Karpas-422 (cell line): ENCODE measurements around the gene SH3YL1. TPM values are rescaled to one million over a fixed set of nuclear protein-coding genes. Genes with fewer than 3 reads are reported as not detected.

ENCODE experiments used
- DNase-seq: peaks from one replicate; pipeline ENCODE4 v3.0.0-alpha.2; 2015
- H2AFZ ChIP-seq: fragments of 200-600 bp; sonication (generic); 2 replicates; pipeline ENCODE4 v1.6.1; 2014; ENCODE audit warnings: antibody characterized with exemption, low read length, mixed read lengths
- H3K27ac ChIP-seq: fragments of 200-600 bp; sonication (generic); 2 replicates; pipeline ENCODE4 v1.5.1; 2014; ENCODE audit warnings: mild to moderate bottlenecking, low read length, moderate library complexity
- H3K27me3 ChIP-seq: fragments of 200-600 bp; sonication (generic); 2 replicates; pipeline ENCODE4 v1.6.1; 2014; ENCODE audit warnings: low read length, mixed read lengths
- H3K36me3 ChIP-seq: fragments of 200-600 bp; sonication (generic); 2 replicates; pipeline ENCODE4 v1.6.1; 2014; ENCODE audit warnings: low read length, mixed read lengths; ENCODE audit not compliant: insufficient read depth
- H3K4me1 ChIP-seq: fragments of 200-600 bp; sonication (generic); 2 replicates; pipeline ENCODE4 v1.6.1; 2014; ENCODE audit warnings: mild to moderate bottlenecking, low read length, mixed read lengths
- H3K4me2 ChIP-seq: fragments of 200-600 bp; sonication (generic); 2 replicates; pipeline ENCODE4 v1.6.1; 2014; ENCODE audit warnings: low read length, low read depth, mild to moderate bottlenecking; ENCODE audit not compliant: poor library complexity, severe bottlenecking
- H3K4me3 ChIP-seq: fragments of 200-600 bp; sonication (generic); 2 replicates; pipeline ENCODE4 v1.5.1; 2014; ENCODE audit warnings: mild to moderate bottlenecking, antibody characterized with exemption, low read length, mixed read lengths
- H3K79me2 ChIP-seq: fragments of 200-600 bp; sonication (generic); 2 replicates; pipeline ENCODE4 v1.6.1; 2014; ENCODE audit warnings: mild to moderate bottlenecking, low read length, mixed read lengths
- H3K9ac ChIP-seq: fragments of 200-600 bp; sonication (generic); 2 replicates; pipeline ENCODE4 v1.6.0; 2014; ENCODE audit warnings: low read length
- H3K9me2 ChIP-seq: fragments of 200-600 bp; sonication (generic), shearing (Covaris generic); replicated peaks from 2 replicates; pipeline ENCODE4 v1.6.0; 2014; ENCODE audit warnings: mild to moderate bottlenecking, low read length, moderate library complexity; ENCODE audit not compliant: insufficient read depth
- H3K9me3 ChIP-seq: fragments of 300-700, 200-600 bp; sonication (generic); 2 replicates; pipeline ENCODE4 v1.6.1; 2014; ENCODE audit warnings: low read length, mixed read lengths
- H4K20me1 ChIP-seq: fragments of 200-600 bp; sonication (generic); 2 replicates; pipeline ENCODE4 v1.6.1; 2014; ENCODE audit warnings: mild to moderate bottlenecking, antibody characterized with exemption, low read length, low read depth; ENCODE audit not compliant: insufficient read depth
- total RNA-seq: library from RNA; depleted of rRNA; stranded (reverse); fragments of >200 nt; shearing (Covaris generic); gene quantifications from 2 replicates; pipeline ENCODE4 v1.2.3, GENCODE V29; 2014; ENCODE audit warnings: low replicate concordance

Gene SH3YL1
- total RNA-seq, 1 experiment from 2014 or later: 20.6 TPM

DNA sequence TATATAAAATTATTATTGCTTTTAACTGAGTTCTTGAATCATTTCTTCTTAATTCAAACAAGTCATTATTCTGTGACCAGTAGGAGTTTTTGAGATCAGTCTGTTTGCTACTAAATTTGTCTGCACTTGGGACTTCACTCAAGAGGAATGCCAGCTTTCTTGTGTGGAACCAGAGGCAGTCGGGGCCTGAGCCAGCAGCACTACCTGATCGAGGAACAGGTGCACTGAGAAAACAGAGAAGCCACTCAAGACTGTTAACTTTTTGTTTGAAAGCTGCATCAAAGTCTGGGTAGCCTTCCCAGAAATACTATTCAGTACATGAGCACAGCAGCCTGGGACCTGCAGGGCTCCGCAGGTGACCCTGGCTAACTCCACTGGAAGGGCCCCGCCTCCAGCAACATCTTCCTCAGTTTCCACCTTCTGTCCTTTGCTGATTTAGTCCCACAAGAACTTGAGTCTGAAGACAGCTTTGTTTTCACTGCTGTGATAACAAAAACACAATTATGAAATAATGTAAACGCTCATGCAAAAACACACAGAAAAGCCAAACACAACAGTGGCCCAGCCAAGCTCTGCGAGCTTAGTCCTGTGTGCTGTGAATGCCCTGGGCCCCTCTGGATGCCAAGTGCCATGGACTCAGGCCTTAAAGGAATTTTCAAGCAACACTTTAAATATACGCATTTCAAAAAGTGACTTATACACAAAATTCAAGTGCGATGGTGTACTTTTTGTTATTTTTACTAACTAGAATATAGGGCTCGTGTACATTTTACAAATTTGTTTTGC lies 62.0 kb downstream of the SH3YL1 start:
- Histone ChIP-seq H3K9me3 (no peaks in the 10 kb centered on the region), H3K36me3 (no peaks in the 10 kb centered on the region), H3K27me3 (no peaks in the 10 kb centered on the region), H3K27ac (no peak overlapping the region), H3K4me1 (no peaks in the 10 kb centered on the region), H3K9ac (no peak overlapping the region), H3K9me2 (no peaks in the 10 kb centered on the region), H2AFZ (no peak overlapping the region), H3K79me2 (no peaks in the 10 kb centered on the region), H3K4me3 (no peak overlapping the region), H4K20me1 (no peaks in the 10 kb centered on the region), H3K4me2 (no peak overlapping the region)
- DNase-seq: no peak

- H3K4me1 ChIP-seq: no peaks in the 10 kb centered on the region
- H3K27ac ChIP-seq: no peak overlapping the region
Measured at GRCh38 chr2:199041-199966, 64.5 kb downstream of the SH3YL1 start.

DNA sequence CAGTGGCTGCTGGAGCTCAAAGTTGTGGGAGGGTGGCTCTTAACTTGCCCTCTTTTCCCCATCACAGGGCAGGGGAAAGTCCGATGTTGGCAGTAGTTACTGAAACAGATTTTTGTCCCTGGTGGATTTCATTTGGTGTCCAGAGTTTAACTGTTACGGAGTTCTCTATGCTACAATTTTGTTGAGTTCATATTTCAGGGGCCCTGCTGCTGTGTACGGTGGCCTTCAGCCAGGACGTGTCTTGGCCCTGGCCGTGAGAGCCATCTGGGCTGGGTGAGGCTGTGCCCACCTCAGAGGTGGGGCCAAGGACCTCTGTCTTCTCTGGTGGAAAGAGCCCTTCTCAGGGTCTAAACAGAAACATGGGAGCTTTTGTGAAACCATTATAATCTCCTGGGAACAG lies 67.4 kb downstream of the SH3YL1 start:
- no peak overlapping the region for H3K27ac ChIP-seq
- H4K20me1 ChIP-seq: no peaks in the 10 kb centered on the region
- H3K9me2 ChIP-seq: no peaks in the 10 kb centered on the region
- no peaks in the 10 kb centered on the region for H3K27me3 ChIP-seq
- no peak overlapping the region for H3K4me3 ChIP-seq
- no peak for DNase-seq
- no peak overlapping the region for H2AFZ ChIP-seq
- no peaks in the 10 kb centered on the region for H3K79me2 ChIP-seq
- H3K36me3 ChIP-seq: no peaks in the 10 kb centered on the region
- no peak overlapping the region for H3K9ac ChIP-seq
- H3K9me3 ChIP-seq: no peaks in the 10 kb centered on the region
- no peak overlapping the region for H3K4me2 ChIP-seq
- no peaks in the 10 kb centered on the region for H3K4me1 ChIP-seq

More at GRCh38 chr2:199041-199966, 64.5 kb downstream of the SH3YL1 start:
- no peak for DNase-seq
- no peak overlapping the region for H3K4me2 ChIP-seq
- H3K4me3 ChIP-seq: no peak overlapping the region
- no peaks in the 10 kb centered on the region for H3K9me3 ChIP-seq
- H3K79me2 ChIP-seq: no peaks in the 10 kb centered on the region
- H2AFZ ChIP-seq: no peak overlapping the region
- H3K27me3 ChIP-seq: no peaks in the 10 kb centered on the region
- H3K36me3 ChIP-seq: no peaks in the 10 kb centered on the region
- no peak overlapping the region for H3K9ac ChIP-seq
- H4K20me1 ChIP-seq: no peaks in the 10 kb centered on the region
- H3K9me2 ChIP-seq: no peaks in the 10 kb centered on the region

DNA sequence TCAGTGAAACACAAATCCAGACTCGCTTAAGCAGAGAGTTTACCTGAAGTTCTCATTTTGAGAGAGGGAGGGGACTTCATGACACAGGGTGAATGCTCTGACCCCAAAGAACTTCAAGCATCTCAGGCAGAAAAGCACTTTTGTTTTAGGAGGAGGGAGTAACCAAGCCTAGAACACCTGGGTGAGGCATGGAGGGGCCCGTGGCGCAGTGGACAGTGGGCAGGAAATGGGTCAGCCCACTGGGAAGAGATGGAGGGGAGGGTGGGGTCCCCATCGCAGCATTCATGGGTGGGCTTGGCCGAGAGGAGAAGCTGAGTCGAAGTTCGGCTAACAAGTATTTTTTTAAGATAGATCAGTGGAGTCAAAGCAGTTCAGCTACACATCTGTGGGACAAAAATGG lies 67.9 kb downstream of the SH3YL1 start:
- Histone ChIP-seq H3K36me3 (no peaks in the 10 kb centered on the region), H3K27ac (no peak overlapping the region), H3K9me2 (no peaks in the 10 kb centered on the region), H3K4me3 (no peak overlapping the region), H3K9me3 (no peaks in the 10 kb centered on the region), H3K9ac (no peak overlapping the region), H3K4me1 (no peaks in the 10 kb centered on the region), H4K20me1 (no peaks in the 10 kb centered on the region), H3K4me2 (no peak overlapping the region), H3K27me3 (no peaks in the 10 kb centered on the region), H3K79me2 (no peaks in the 10 kb centered on the region), H2AFZ (no peak overlapping the region)
- DNase-seq: no peak

- Histone ChIP-seq H3K4me1 (no peaks in the 10 kb centered on the region), H3K4me3 (no peak overlapping the region), H3K27me3 (no peaks in the 10 kb centered on the region), H3K9ac (no peak overlapping the region), H3K27ac (no peak overlapping the region), H3K79me2 (no peaks in the 10 kb centered on the region), H2AFZ (no peak overlapping the region), H3K36me3 (no peaks in the 10 kb centered on the region), H4K20me1 (no peaks in the 10 kb centered on the region), H3K9me2 (no peaks in the 10 kb centered on the region), H3K9me3 (no peaks in the 10 kb centered on the region), H3K4me2 (no peak overlapping the region)
- no peak for DNase-seq
Measured at GRCh38 chr2:193141-193671, 70.6 kb downstream of the SH3YL1 start.

GRCh38 chr2:191311-192190 lies 72.3 kb downstream of the SH3YL1 start:
- H3K79me2 ChIP-seq: no peaks in the 10 kb centered on the region
- H3K4me1 ChIP-seq: no peaks in the 10 kb centered on the region
- no peaks in the 10 kb centered on the region for H3K27me3 ChIP-seq
- no peak overlapping the region for H3K4me2 ChIP-seq
- H3K9me2 ChIP-seq: no peaks in the 10 kb centered on the region
- H4K20me1 ChIP-seq: no peaks in the 10 kb centered on the region
- no peak overlapping the region for H3K27ac ChIP-seq
- no peak for DNase-seq
- H3K9ac ChIP-seq: no peak overlapping the region
- H2AFZ ChIP-seq: no peak overlapping the region
- H3K36me3 ChIP-seq: no peaks in the 10 kb centered on the region
- H3K4me3 ChIP-seq: no peak overlapping the region
- H3K9me3 ChIP-seq: no peaks in the 10 kb centered on the region; the same call in 1 of the 2 replicates

GRCh38 chr2:187825-188224 lies 76.0 kb downstream of the SH3YL1 start:
- no peak overlapping the region for H3K27ac ChIP-seq
- DNase-seq: no peak
- H3K9me2 ChIP-seq: no peaks in the 10 kb centered on the region
- no peak overlapping the region for H3K4me2 ChIP-seq
- peaks cover 7% of the 10 kb centered on the region for H3K9me3 ChIP-seq
- H3K79me2 ChIP-seq: no peaks in the 10 kb centered on the region
- H3K4me1 ChIP-seq: no peaks in the 10 kb centered on the region
- no peak overlapping the region for H3K4me3 ChIP-seq
- no peak overlapping the region for H3K9ac ChIP-seq
- no peaks in the 10 kb centered on the region for H4K20me1 ChIP-seq
- no peaks in the 10 kb centered on the region for H3K27me3 ChIP-seq
- H3K36me3 ChIP-seq: no peaks in the 10 kb centered on the region
- H2AFZ ChIP-seq: no peak overlapping the region
